Lower leg skin (tissue), 4 donors: Measurements from ENCODE around the gene DAB2IP. TPM values are rescaled to one million over a fixed set of nuclear protein-coding genes. Genes with fewer than 3 reads are reported as not detected.
A peak's percentile ranks its signal among the peaks of the same experiment; 100 is the strongest.

Experiments used
- DNase-seq, 2 donors: peaks; one replicate each; pipeline ENCODE4 v3.0.0-alpha.2; 2019; ENCODE audit warnings: low spot score in 2 of 2
- H3K4me3 ChIP-seq: fragments of 200-600 bp; sonication (generic); 2 replicates; pipeline ENCODE4 v1.5.1; 2017; ENCODE audit warnings: mild to moderate bottlenecking, low read depth; ENCODE audit not compliant: poor library complexity, severe bottlenecking
- CTCF ChIP-seq, 3 donors: fragments of 450-650 bp; IDR thresholded peaks; one replicate each; pipeline ENCODE4 v1.5.1; 2016; ENCODE audit warnings: antibody characterized with exemption in 3 of 3, mild to moderate bottlenecking in 3 of 3, moderate library complexity in 2 of 3
- POLR2A ChIP-seq, 2 donors: fragments of 450-650 bp; IDR thresholded peaks; one replicate each; pipeline ENCODE4 v1.6.1; 2016 to 2017; ENCODE audit warnings: antibody characterized with exemption in 2 of 2, mild to moderate bottlenecking in 1 of 2, moderate library complexity in 1 of 2
- WGBS, 2 donors: methylation state at CpG; one replicate each; pipeline ENCODE4 v1.1.5; 2018; 5-methylcytosine and 5-hydroxymethylcytosine counted together
- intact Hi-C: fragments of 100-400 bp; cut with DNase I; formaldehyde crosslinking; loops from one replicate; pipeline ENCODE4 v1.15.0; 2023; ENCODE audit warnings: low total_unique reads
- total RNA-seq, 4 donors: library from RNA; depleted of rRNA; stranded (reverse); fragments of >200 nt; gene quantifications; one replicate each; pipeline ENCODE4 v1.1.0, GENCODE V29; 2016

DAB2IP gene
- total RNA-seq, 4 donors from 2014 or later = 42.5 to 68.0 (median 57.0) TPM

- 91 to 93% methylated on average over 7 to 8 of the region's 8 CpGs for WGBS, 2 donors
- TF ChIP-seq POLR2A (IDR thresholded peaks at IDR 0.05) (no peak), CTCF (IDR thresholded peaks at IDR 0.05) (no peak)
- peak in 1 of 2 donors; percentile 75 for DNase-seq
- intact Hi-C loops = no loop called here
- H3K4me3 ChIP-seq = no peak overlapping the region
Measured at GRCh38 chr9:121781145-121781548, 129.7 kb downstream of the DAB2IP start.

- intact Hi-C loops = no loop called here
- no peak overlapping the region for H3K4me3 ChIP-seq
- TF ChIP-seq POLR2A (IDR thresholded peaks at IDR 0.05) (no peak), CTCF (IDR thresholded peaks at IDR 0.05) (no peak)
- WGBS, 2 donors = 92 to 94% methylated on average over 17 of the region's 17 CpGs
- DNase-seq = peak in 1 of 2 donors; percentile 78
Measured at GRCh38 chr9:121781701-121782464, 130.4 kb downstream of the DAB2IP start.

- TF ChIP-seq CTCF (IDR thresholded peaks at IDR 0.05) = no peak
- no peak for TF ChIP-seq POLR2A (IDR thresholded peaks at IDR 0.05)
- peak in 1 of 2 donors; percentile 74 for DNase-seq
- 95% methylated on average over 17 of the region's 17 CpGs for WGBS, 2 donors
- intact Hi-C loops = no loop called here
- no peak overlapping the region for H3K4me3 ChIP-seq
Measured at GRCh38 chr9:121782514-121783110, 131.2 kb downstream of the DAB2IP start.

- WGBS, 2 donors = 86 to 100% methylated on average over 2 of the region's 2 CpGs
- intact Hi-C loops = no loop called here
- H3K4me3 ChIP-seq = no peak overlapping the region
- TF ChIP-seq POLR2A (IDR thresholded peaks at IDR 0.05) (no peak), CTCF (IDR thresholded peaks at IDR 0.05) (no peak)
- DNase-seq = no peak
Measured at GRCh38 chr9:121783111-121783510, 131.7 kb downstream of the DAB2IP start.

- WGBS, 2 donors = 87 to 88% methylated on average over 25 to 26 of the region's 26 CpGs
- peak in 1 of 2 donors; percentile 75 for DNase-seq
- intact Hi-C loops = no loop called here
- TF ChIP-seq CTCF (IDR thresholded peaks at IDR 0.05) (no peak), POLR2A (IDR thresholded peaks at IDR 0.05) (no peak)
- no peak overlapping the region for H3K4me3 ChIP-seq
Measured at GRCh38 chr9:121783521-121784507, 132.4 kb downstream of the DAB2IP start.
